WTC11 (cell line): Measurements from ENCODE around the gene SCRG1. TPM values are rescaled to one million over a fixed set of nuclear protein-coding genes. Genes with fewer than 3 reads are reported as not detected.

Experiments used
- total RNA-seq: library from RNA; stranded (reverse); gene quantifications from 3 replicates; pipeline ENCODE4 v1.2.3, GENCODE V29; 2021

Gene SCRG1
- total RNA-seq, 1 experiment from 2014 or later: not detected

Other genes with a start within 250 kb of the SCRG1 start
- 79.9 to 86.9 TPM (median 82.8 TPM) in 3 replicates for gene GALNT7, start 230.3 kb downstream of the SCRG1 start, total RNA-seq
- gene HMGB2, start 64.8 kb downstream of the SCRG1 start, total RNA-seq: 279 to 294 TPM (median 288 TPM) in 3 replicates
- 20.0 to 21.1 TPM (median 20.0 TPM) in 3 replicates for gene SAP30, start 28.2 kb downstream of the SCRG1 start, total RNA-seq
- gene HAND2, start 131.1 kb upstream of the SCRG1 start, total RNA-seq: 0.09 to 0.13 TPM in 2 of 3 replicates, not detected in the other